ENCODE data around the gene CACNA2D2. TPM values are rescaled to one million over a fixed set of nuclear protein-coding genes. Genes with fewer than 3 reads are reported as not detected.

Gene CACNA2D2
- total RNA-seq, 1 experiment from 2014 or later, result 27.7 TPM

GRCh38 chr3:50442945-50443579 is 60.4 kb downstream of the CACNA2D2 start:
- Histone ChIP-seq H3K27me3 (ENCODE audit: insufficient read depth, low read length) (no peaks in the 10 kb centered on the region), H2BK12ac (ENCODE audit: insufficient read length, low read depth, low read length) (no peak overlapping the region), H3K9me3 (ENCODE audit: control insufficient read depth, low read depth, low read length) (no peaks in the 10 kb centered on the region), H4K8ac (replicated peaks; ENCODE audit: insufficient read length, low read depth, low read length) (no peak overlapping the region), H3K14ac (ENCODE audit: insufficient read depth, low read length) (no peak overlapping the region), H3K9ac (ENCODE audit: extremely low read depth, insufficient read length, low read length) (no peak overlapping the region), H3K23me2 (ENCODE audit: insufficient read length, low read depth, low read length, poor library complexity, severe bottlenecking) (no peaks in the 10 kb centered on the region), H3T11ph (ENCODE audit: low read length) (no peak overlapping the region), H2BK120ac (ENCODE audit: low read depth, low read length, poor library complexity, severe bottlenecking) (no peak overlapping the region), H3K27ac (ENCODE audit: insufficient read length, low read depth, low read length) (no peak overlapping the region), H3K56ac (ENCODE audit: insufficient read length, low read depth, low read length) (no peak overlapping the region), H2BK20ac (ENCODE audit: low read depth, low read length, poor library complexity, severe bottlenecking) (no peak overlapping the region), H3K4me2 (ENCODE audit: insufficient read depth, insufficient read length, low read length) (no peak overlapping the region), H2BK15ac (ENCODE audit: low read depth, low read length) (no peak overlapping the region), H3K23ac (ENCODE audit: insufficient read length, low read depth, low read length) (no peak overlapping the region), H3K18ac (ENCODE audit: insufficient read length, low read depth, low read length) (no peak overlapping the region), H2AK5ac (ENCODE audit: insufficient read length, low read length) (no peak overlapping the region), H3K79me1 (ENCODE audit: insufficient read depth, low read depth, low read length, poor library complexity, severe bottlenecking) (no peaks in the 10 kb centered on the region), H2AFZ (ENCODE audit: low read length) (no peak overlapping the region), H3K4ac (ENCODE audit: low read depth, low read length) (no peak overlapping the region), H4K91ac (ENCODE audit: insufficient read length, low read depth, low read length) (no peak overlapping the region), H4K20me1 (ENCODE audit: control insufficient read depth, insufficient read depth, insufficient read length) (no peaks in the 10 kb centered on the region), H3K4me1 (ENCODE audit: insufficient read depth, low read length) (no peaks in the 10 kb centered on the region), H2BK5ac (ENCODE audit: insufficient read length, low read length) (no peak overlapping the region), H4K5ac (ENCODE audit: insufficient read length, low read depth, low read length) (no peak overlapping the region), H3K79me2 (ENCODE audit: insufficient read depth, low read length) (no peaks in the 10 kb centered on the region)
- H3K9me3 Mint-ChIP-seq, result no peaks in the 10 kb centered on the region
- H3K27ac Mint-ChIP-seq, result no peak overlapping the region
- no peaks in the 10 kb centered on the region for H3K27me3 Mint-ChIP-seq (ENCODE audit: low read depth)
- DNase-seq, result no peak
- no peaks in the 10 kb centered on the region for H3K36me3 Mint-ChIP-seq (ENCODE audit: insufficient read depth in 1 of 3, low read depth in 3 of 3)
- H3K4me1 Mint-ChIP-seq, result peaks cover 11 to 15% of the 10 kb centered on the region in 2 experiments
- no CpG with 5 or more reads among the region's 21 CpGs for WGBS (ENCODE audit: extremely low coverage, insufficient read length, low lambda C conversion rate)
- no peak for TF ChIP-seq CTCF (conservative IDR thresholded peaks at IDR 0.05)
- no peak overlapping the region for H3K4me3 Mint-ChIP-seq
